Measurements from ENCODE around the gene LPAR1. TPM values are rescaled to one million over a fixed set of nuclear protein-coding genes. Genes with fewer than 3 reads are reported as not detected.

Gene LPAR1
- total and polyA plus RNA-seq, 2 donors (not counting 1 experiment from before 2014, with no cell fraction given): 0.06 TPM; not detected in 1

DNA sequence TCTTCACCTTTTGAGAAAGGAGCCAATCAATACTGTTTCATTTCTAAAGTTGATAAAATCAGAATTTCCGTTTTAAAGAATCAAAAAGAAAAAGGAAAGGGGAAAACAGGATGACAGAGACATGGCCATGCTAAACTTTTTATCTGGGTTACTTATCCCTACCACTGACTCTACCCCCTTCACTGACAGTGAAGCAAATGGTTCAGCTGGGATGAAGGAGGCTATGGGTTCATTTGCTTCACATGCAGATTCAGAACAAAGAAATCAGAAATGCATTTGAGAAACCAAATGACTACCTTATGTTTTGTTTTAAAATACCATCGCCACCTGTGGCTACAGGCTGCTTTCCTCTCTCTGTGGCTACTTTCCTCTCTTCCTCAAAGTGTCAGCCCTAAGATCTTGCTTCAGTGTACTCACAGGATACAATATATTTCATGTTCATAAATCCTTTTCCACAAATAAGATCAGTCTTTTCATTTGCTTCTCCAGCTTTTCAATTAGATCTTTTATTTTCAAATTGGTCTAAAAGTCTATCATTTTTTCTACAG is 53.3 kb downstream of the LPAR1 start:
- H3K9me3 Mint-ChIP-seq (ENCODE audit: insufficient read depth): peaks cover 4% of the 10 kb centered on the region
- H3K4me3 Mint-ChIP-seq: no peak overlapping the region
- ChIA-PET CTCF (no interaction called here), POLR2A (no interaction called here)
- H3K4me2 ChIP-seq (replicated peaks; ENCODE audit: low read depth, low read length, poor library complexity, severe bottlenecking): no peak overlapping the region
- no peak for TF ChIP-seq EZH2 (IDR thresholded peaks at IDR 0.05; ENCODE audit: borderline replicate concordance, insufficient read depth, low read depth, low read length, poor library complexity, severe bottlenecking)
- TF ChIP-seq, protein P1, sequence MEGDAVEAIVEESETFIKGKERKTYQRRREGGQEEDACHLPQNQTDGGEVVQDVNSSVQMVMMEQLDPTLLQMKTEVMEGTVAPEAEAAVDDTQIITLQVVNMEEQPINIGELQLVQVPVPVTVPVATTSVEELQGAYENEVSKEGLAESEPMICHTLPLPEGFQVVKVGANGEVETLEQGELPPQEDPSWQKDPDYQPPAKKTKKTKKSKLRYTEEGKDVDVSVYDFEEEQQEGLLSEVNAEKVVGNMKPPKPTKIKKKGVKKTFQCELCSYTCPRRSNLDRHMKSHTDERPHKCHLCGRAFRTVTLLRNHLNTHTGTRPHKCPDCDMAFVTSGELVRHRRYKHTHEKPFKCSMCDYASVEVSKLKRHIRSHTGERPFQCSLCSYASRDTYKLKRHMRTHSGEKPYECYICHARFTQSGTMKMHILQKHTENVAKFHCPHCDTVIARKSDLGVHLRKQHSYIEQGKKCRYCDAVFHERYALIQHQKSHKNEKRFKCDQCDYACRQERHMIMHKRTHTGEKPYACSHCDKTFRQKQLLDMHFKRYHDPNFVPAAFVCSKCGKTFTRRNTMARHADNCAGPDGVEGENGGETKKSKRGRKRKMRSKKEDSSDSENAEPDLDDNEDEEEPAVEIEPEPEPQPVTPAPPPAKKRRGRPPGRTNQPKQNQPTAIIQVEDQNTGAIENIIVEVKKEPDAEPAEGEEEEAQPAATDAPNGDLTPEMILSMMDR (IDR thresholded peaks at IDR 0.05): no peak
- intact Hi-C loops (cut with micrococcal nuclease): no loop called here
- peaks cover 1% of the 10 kb centered on the region for H3K4me1 Mint-ChIP-seq
- H3K27ac Mint-ChIP-seq: no peak overlapping the region
- ATAC-seq (ENCODE audit: low read depth) (no peak), DNase-seq (no peak)
- no peaks in the 10 kb centered on the region for H3K27me3 ChIP-seq (replicated peaks in 1 of 4; ENCODE audit: control extremely low read depth in 1 of 4, control insufficient read depth in 3 of 4, insufficient read depth in 4 of 4, low read length in 3 of 4)
- H2AFZ ChIP-seq (ENCODE audit: insufficient read depth, low read depth, low read length, poor library complexity, severe bottlenecking): no peak overlapping the region
- no peaks in the 10 kb centered on the region for H3K4me1 ChIP-seq (ENCODE audit: control insufficient read depth in 2 of 2, insufficient read depth in 2 of 2, low read length in 2 of 2)
- H3K4me3 ChIP-seq (ENCODE audit: control extremely low read depth in 1 of 5, extremely low read depth in 1 of 5, insufficient read depth in 1 of 5, low read depth in 2 of 5, low read length in 4 of 5): no peak overlapping the region
- peaks cover 0 to 4% (median 0%) of the 10 kb centered on the region in 3 donors for H3K9me3 ChIP-seq (ENCODE audit: control extremely low read depth in 1 of 3, control insufficient read depth in 2 of 3, insufficient read depth in 1 of 3, low read length in 2 of 3)
- WGBS (ENCODE audit: insufficient coverage): no CpG with 5 or more reads among the region's 2 CpGs
- H3K36me3 ChIP-seq (replicated peaks in 1 of 2; ENCODE audit: control extremely low read depth in 1 of 2, control insufficient read depth in 1 of 2, extremely low read depth in 1 of 2, insufficient read depth in 2 of 2, low read length in 1 of 2): no peaks in the 10 kb centered on the region
- H3K27me3 Mint-ChIP-seq: no peaks in the 10 kb centered on the region
- H3K9ac ChIP-seq (ENCODE audit: low read length): no peak overlapping the region
- H4K20me1 ChIP-seq (ENCODE audit: control insufficient read depth, insufficient read depth, low read length, poor library complexity, severe bottlenecking): no peaks in the 10 kb centered on the region
- no peak overlapping the region for H3K27ac ChIP-seq (ENCODE audit: low read length in 2 of 2)
- no peaks in the 10 kb centered on the region for H3K79me2 ChIP-seq (ENCODE audit: control insufficient read depth, insufficient read depth, low read length)

- Histone ChIP-seq H3K27me3 (replicated peaks in 1 of 4; ENCODE audit: control extremely low read depth in 1 of 4, control insufficient read depth in 3 of 4, insufficient read depth in 4 of 4, low read length in 3 of 4) (no peaks in the 10 kb centered on the region), H3K4me3 (ENCODE audit: control extremely low read depth in 1 of 5, extremely low read depth in 1 of 5, insufficient read depth in 1 of 5, low read depth in 2 of 5, low read length in 4 of 5) (no peak overlapping the region), H3K9ac (ENCODE audit: low read length) (no peak overlapping the region), H3K27ac (ENCODE audit: low read length in 2 of 2) (no peak overlapping the region), H3K79me2 (ENCODE audit: control insufficient read depth, insufficient read depth, low read length) (no peaks in the 10 kb centered on the region), H4K20me1 (ENCODE audit: control insufficient read depth, insufficient read depth, low read length, poor library complexity, severe bottlenecking) (no peaks in the 10 kb centered on the region), H3K9me3 (ENCODE audit: control extremely low read depth in 1 of 3, control insufficient read depth in 2 of 3, insufficient read depth in 1 of 3, low read length in 2 of 3) (no peaks in the 10 kb centered on the region), H3K36me3 (replicated peaks in 1 of 2; ENCODE audit: control extremely low read depth in 1 of 2, control insufficient read depth in 1 of 2, extremely low read depth in 1 of 2, insufficient read depth in 2 of 2, low read length in 1 of 2) (no peaks in the 10 kb centered on the region), H2AFZ (ENCODE audit: insufficient read depth, low read depth, low read length, poor library complexity, severe bottlenecking) (no peak overlapping the region), H3K4me2 (replicated peaks; ENCODE audit: low read depth, low read length, poor library complexity, severe bottlenecking) (no peak overlapping the region), H3K4me1 (ENCODE audit: control insufficient read depth in 2 of 2, insufficient read depth in 2 of 2, low read length in 2 of 2) (no peaks in the 10 kb centered on the region)
- intact Hi-C loops (cut with micrococcal nuclease): no loop called here
- DNase-seq: no peak
- Mint-ChIP-seq H3K4me3 (no peak overlapping the region), H3K27ac (no peak overlapping the region), H3K9me3 (ENCODE audit: insufficient read depth) (peaks cover 2% of the 10 kb centered on the region), H3K4me1 (no peaks in the 10 kb centered on the region), H3K27me3 (no peaks in the 10 kb centered on the region)
- TF ChIP-seq, protein P1 (IDR thresholded peaks at IDR 0.05): no peak
- TF ChIP-seq EZH2 (IDR thresholded peaks at IDR 0.05; ENCODE audit: borderline replicate concordance, insufficient read depth, low read depth, low read length, poor library complexity, severe bottlenecking): no peak
- CTCF ChIA-PET: no interaction called here
- 67% methylated on average over 3 of the region's 3 CpGs for WGBS (ENCODE audit: insufficient coverage)
- ATAC-seq (ENCODE audit: low read depth): no peak
- POLR2A ChIA-PET: no interaction called here
Measured at GRCh38 chr9:110980261-110980660, 58.0 kb downstream of the LPAR1 start.

All from B cell (primary cell).